ENCODE results near the gene ACTR1A. TPM values are rescaled to one million over a fixed set of nuclear protein-coding genes. Genes with fewer than 3 reads are reported as not detected.
A peak's percentile ranks its signal among the peaks of the same experiment; 100 is the strongest.

ACTR1A gene
- total and polyA plus RNA-seq, 9 of the 15 experiments (the other 6 are each of a cell fraction or from before 2014, with no cell fraction given): 36.3 to 77.2 (median 49.6) TPM

GRCh38 chr10:102450374-102451104 lies 52.0 kb downstream of the ACTR1A start (continued):
- TF ChIP-seq NR1H2 (CRISPR knock-in tag; IDR thresholded peaks at IDR 0.05) (0 out of 2 replicates have a peak, but pooled peaks have one; percentile 50), ZNF277 (CRISPR knock-in tag; IDR thresholded peaks at IDR 0.05; ENCODE audit: borderline replicate concordance) (no peak), ZBTB12 (CRISPR knock-in tag; IDR thresholded peaks at IDR 0.05) (peak; percentile 48; the same call in 1 of the 2 replicates), NUFIP1 (IDR thresholded peaks at IDR 0.05; ENCODE audit: partially characterized antibody) (no peak), GTF2B (IDR thresholded peaks at IDR 0.05; ENCODE audit: extremely low read depth, insufficient read length) (no peak), PYGO2 (tag; IDR thresholded peaks at IDR 0.05) (no peak), ZNF232 (CRISPR knock-in tag; IDR thresholded peaks at IDR 0.05) (no peak), SMARCE1 (IDR thresholded peaks at IDR 0.05) (no peak), ZBTB7A (IDR thresholded peaks at IDR 0.05; ENCODE audit: borderline replicate concordance, control insufficient read depth, low read depth, low read length) (no peak; the same call in 1 of the 2 replicates), ATF6 (CRISPR knock-in tag; IDR thresholded peaks at IDR 0.05) (0 out of 2 replicates have a peak, but pooled peaks have one; percentile 82), ZKSCAN1 (IDR thresholded peaks at IDR 0.05; ENCODE audit: low read depth, low read length) (no peak), ZNF133 (CRISPR knock-in tag; IDR thresholded peaks at IDR 0.05) (no peak), ATF7 (IDR thresholded peaks at IDR 0.05) (peak; percentile 38; the same call in 1 of the 2 replicates), ZNF695 (CRISPR knock-in tag; IDR thresholded peaks at IDR 0.05) (no peak), SMAD2 (IDR thresholded peaks at IDR 0.05; ENCODE audit: low read depth, low read length) (no peak), ESRRA (IDR thresholded peaks at IDR 0.05; ENCODE audit: borderline replicate concordance, low read depth) (peak; percentile 25; the same call in 1 of the 2 replicates), KDM5B (IDR thresholded peaks at IDR 0.05; ENCODE audit: insufficient replicate concordance, low read depth, low read length) (peak; percentile 69), ETV5 (CRISPR knock-in tag; IDR thresholded peaks at IDR 0.05; ENCODE audit: low read depth) (peak; percentile 70; the same call in 1 of the 2 replicates), CREM (IDR thresholded peaks at IDR 0.05; ENCODE audit: low read depth) (peak; percentile 68), ZNF76 (CRISPR knock-in tag; IDR thresholded peaks at IDR 0.05; ENCODE audit: borderline replicate concordance) (no peak; the same call in 1 of the 2 replicates), TRIM24 (IDR thresholded peaks at IDR 0.05) (no peak), POLR2AphosphoS2 (IDR thresholded peaks at IDR 0.05; ENCODE audit: low read length) (no peak; the same call in 1 of the 2 replicates), ZFPM2 (CRISPR knock-in tag; IDR thresholded peaks at IDR 0.05) (no peak), TCFL5 (CRISPR knock-in tag; conservative IDR thresholded peaks at IDR 0.05) (no peak), SMAD4 (CRISPR knock-in tag; conservative IDR thresholded peaks at IDR 0.05) (peak; percentile 85)
